A549 (cell line): ENCODE data around the gene UTP11. TPM values are rescaled to one million over a fixed set of nuclear protein-coding genes. Genes with fewer than 3 reads are reported as not detected.
A peak's percentile ranks its signal among the peaks of the same experiment; 100 is the strongest.
"Not testable (repeated sequence)": the region's sequence is repeated elsewhere in the genome, so short reads cannot be mapped to it uniquely, and the experiment has no call there.

ENCODE experiments used
- ATAC-seq, 2 experiments: fragments of 200-7000 bp in 1 of 2; fragments of >200 bp in 1 of 2; cut with Nextera tagmentation in 1 of 2; cut with Tn5 transposase in 1 of 2; 3 replicates each; pipeline versions ENCODE4 v1.8.0 to v1.9.1; 2018 to 2020; ENCODE audit warnings: mild to moderate bottlenecking in 1 of 2, moderate library complexity in 1 of 2
- CTCF ChIA-PET: fragments of 300-600 bp; sonication (Branson Sonifier 250); formaldehyde crosslinking; extraction: SDS; loops from one replicate; lab custom pipeline; 2021; ENCODE audit warnings: antibody characterized with exemption, inconsistent platforms; lab: Yijun Ruan, JAX
- POLR2A ChIA-PET: fragments of 350-600 bp; formaldehyde crosslinking; extraction: SDS; loops from one replicate; lab custom pipeline; 2021; ENCODE audit warnings: antibody characterized with exemption, inconsistent platforms; lab: Yijun Ruan, JAX
- DNase-seq, 2 experiments: peaks; one replicate each; pipeline versions ENCODE4 v3.0.0 to v3.0.0-alpha.2; 2011 to 2016; ENCODE audit warnings: low read depth in 1 of 2, low spot score in 1 of 2
- FAIRE-seq: peaks from 2 replicates; lab custom pipeline; 2011; peaks lifted over from hg19 to GRCh38; lab: Jason Lieb, UNC
- H3K27ac ChIP-seq, 2 experiments: fragments of >200 bp; sonication (Bioruptor Twin); formaldehyde crosslinking; 3 replicates each; pipeline ENCODE4 v1.5.1; 2016 to 2017
- H3K4me1 ChIP-seq: fragments of >200 bp; sonication (Bioruptor Twin); formaldehyde crosslinking; 3 replicates; pipeline ENCODE4 v1.6.1; 2016
- H3K4me2 ChIP-seq: fragments of >200 bp; sonication (Bioruptor Twin); formaldehyde crosslinking; 3 replicates; pipeline ENCODE4 v1.6.1; 2016
- H3K4me3 ChIP-seq: fragments of >200 bp; sonication (Bioruptor Twin); formaldehyde crosslinking; 3 replicates; pipeline ENCODE4 v1.5.1; 2016
- H3K9me3 ChIP-seq: fragments of >200 bp; sonication (Bioruptor Twin); formaldehyde crosslinking; 3 replicates; pipeline ENCODE4 v1.6.1; 2016
- ATOH8 ChIP-seq: fragments of 250-450 bp; sonication (Bioruptor Pico); IDR thresholded peaks from 2 replicates; pipeline ENCODE4 v1.5.0; 2020; ENCODE audit warnings: low read depth, mild to moderate bottlenecking, moderate library complexity
- E2F6 ChIP-seq: IDR thresholded peaks from 2 replicates; pipeline ENCODE4 v1.6.1; 2012; ENCODE audit warnings: low read depth, borderline replicate concordance
- ESRRA ChIP-seq: fragments of 150-350 bp; IDR thresholded peaks from 2 replicates; pipeline ENCODE4 v1.6.1; 2014; ENCODE audit warnings: mild to moderate bottlenecking, low read length, borderline replicate concordance
- FOSB ChIP-seq: fragments of 250-450 bp; sonication (Bioruptor Pico); IDR thresholded peaks from 2 replicates; pipeline ENCODE4 v1.5.0; 2020; ENCODE audit warnings: mild to moderate bottlenecking, moderate library complexity
- FOXS1 ChIP-seq: fragments of 250-450 bp; sonication (Bioruptor Pico); IDR thresholded peaks from 2 replicates; pipeline ENCODE4 v1.5.0; 2020; ENCODE audit warnings: mild to moderate bottlenecking, moderate library complexity
- HES2 ChIP-seq: fragments of >200 bp; sonication (Bioruptor Twin); formaldehyde crosslinking; IDR thresholded peaks from 2 replicates; pipeline ENCODE4 v1.6.1; 2016
- HEYL ChIP-seq: fragments of 250-450 bp; sonication (Bioruptor Pico); IDR thresholded peaks from 2 replicates; pipeline ENCODE4 v1.8.0; 2021; ENCODE audit warnings: mild to moderate bottlenecking, moderate library complexity
- HMGXB4 ChIP-seq: fragments of 250-450 bp; sonication (Bioruptor Pico); IDR thresholded peaks from 2 replicates; pipeline ENCODE4 v1.5.0; 2021; ENCODE audit warnings: mild to moderate bottlenecking, moderate library complexity, borderline replicate concordance
- HOXB13 ChIP-seq: fragments of 250-450 bp; sonication (Bioruptor Pico); IDR thresholded peaks from 2 replicates; pipeline ENCODE4 v1.5.0; 2020; ENCODE audit warnings: low read depth, mild to moderate bottlenecking, moderate library complexity
- HOXB5 ChIP-seq: fragments of 250-450 bp; sonication (Bioruptor Pico); IDR thresholded peaks from 2 replicates; pipeline ENCODE4 v1.5.0; 2020; ENCODE audit warnings: mild to moderate bottlenecking, moderate library complexity
- JUN ChIP-seq, 2 experiments: fragments of >200 bp; sonication (Bioruptor Twin); formaldehyde crosslinking; IDR thresholded peaks; 2 replicates in 1 of 2; 3 replicates in 1 of 2; pipeline ENCODE4 v1.6.1; 2016 to 2017
- JUNB ChIP-seq: fragments of >200 bp; sonication (Bioruptor Twin); formaldehyde crosslinking; IDR thresholded peaks from 2 replicates; pipeline ENCODE4 v1.6.1; 2016
- KDM5A ChIP-seq: fragments of 200-600 bp; sonication (generic); IDR thresholded peaks from 2 replicates; pipeline ENCODE4 v1.6.1; 2016; ENCODE audit warnings: antibody characterized with exemption, mild to moderate bottlenecking
- MAFK ChIP-seq: fragments of 450-650 bp; IDR thresholded peaks from 2 replicates; pipeline ENCODE4 v1.6.1; 2014; ENCODE audit not compliant: partially characterized antibody
- MAZ ChIP-seq: fragments of 150-350 bp; IDR thresholded peaks from 2 replicates; pipeline ENCODE4 v1.6.1; 2014; ENCODE audit warnings: antibody characterized with exemption, low read depth, low read length, borderline replicate concordance
- MYC ChIP-seq: IDR thresholded peaks from 2 replicates; pipeline ENCODE4 v1.6.1; 2012; ENCODE audit warnings: mild to moderate bottlenecking, inconsistent platforms, low read length, improper control_type of control experiment, borderline replicate concordance
- PHF8 ChIP-seq: fragments of 200-600 bp; sonication (generic); IDR thresholded peaks from 2 replicates; pipeline ENCODE4 v1.6.1; 2016; ENCODE audit warnings: low read depth, mild to moderate bottlenecking, antibody characterized with exemption, moderate library complexity, borderline replicate concordance
- RARB ChIP-seq: fragments of 250-450 bp; sonication (Bioruptor Pico); IDR thresholded peaks from 2 replicates; pipeline ENCODE4 v1.8.0; 2021; ENCODE audit warnings: mild to moderate bottlenecking, moderate library complexity
- RFX5 ChIP-seq: fragments of 450-650 bp; IDR thresholded peaks from 2 replicates; pipeline ENCODE4 v1.7.1; 2014; ENCODE audit warnings: antibody characterized with exemption, mild to moderate bottlenecking, moderate library complexity
- SMC3 ChIP-seq: fragments of >200 bp; sonication (Bioruptor Twin); formaldehyde crosslinking; IDR thresholded peaks from 3 replicates; pipeline ENCODE4 v1.6.1; 2018; ENCODE audit warnings: inconsistent platforms
- SREBF2 ChIP-seq: fragments of 450-650 bp; IDR thresholded peaks from 2 replicates; pipeline ENCODE4 v1.6.1; 2014; ENCODE audit warnings: mild to moderate bottlenecking, moderate library complexity
- TFCP2L1 ChIP-seq: fragments of 250-450 bp; sonication (Bioruptor Pico); IDR thresholded peaks from 2 replicates; pipeline ENCODE4 v1.5.0; 2021; ENCODE audit warnings: mild to moderate bottlenecking
- TP53 ChIP-seq: fragments of 250-450 bp; sonication (Bioruptor Pico); IDR thresholded peaks from 2 replicates; pipeline ENCODE4 v1.5.0; 2021; ENCODE audit warnings: mild to moderate bottlenecking, moderate library complexity
- USF2 ChIP-seq: fragments of 450-650 bp; IDR thresholded peaks from 2 replicates; pipeline ENCODE4 v1.6.1; 2014; ENCODE audit warnings: antibody characterized with exemption
- ZC3H11A ChIP-seq: fragments of 450-650 bp; IDR thresholded peaks from 2 replicates; pipeline ENCODE4 v1.6.1; 2014; ENCODE audit warnings: antibody characterized with exemption, mild to moderate bottlenecking
- ZFP36 ChIP-seq: fragments of 450-650 bp; IDR thresholded peaks from 2 replicates; pipeline ENCODE4 v1.6.1; 2014; ENCODE audit warnings: borderline replicate concordance; ENCODE audit not compliant: partially characterized antibody
- ZNF302 ChIP-seq: fragments of 250-450 bp; sonication (Bioruptor Pico); IDR thresholded peaks from 2 replicates; pipeline ENCODE4 v1.9.0; 2021; ENCODE audit warnings: inconsistent platforms, mild to moderate bottlenecking, moderate library complexity
- WGBS: methylation state at CpG from one replicate; pipeline ENCODE4 v1.1.6; 2017; ENCODE audit errors: missing lambda C conversion rate; 5-methylcytosine and 5-hydroxymethylcytosine counted together
- polyA plus RNA-seq, 4 experiments: library from polyadenylated mRNA; depleted of rRNA in 3 of 4; stranded (reverse); fragments of >200 nt; fragmentation: RNase III in 1 of 4; extraction: RNeasy Plus Mini Kit Qiagen cat#74134 plus additional on column Dnase treatment in 1 of 4; gene quantifications; 2 replicates in 3 of 4; 3 replicates in 1 of 4; pipeline ENCODE4 v1.2.3, GENCODE V29; 2011 to 2017

Gene UTP11
- polyA plus RNA-seq, 2 of the 4 experiments (the other 2 are of a cell fraction), result 37.6 to 44.8 TPM

GRCh38 chr1:38012363-38013226 lies at the start of gene UTP11 (continued):
- TF ChIP-seq ZNF302 (CRISPR knock-in tag), result peak; percentile 79
- peak; percentile 60; the same call in 1 of the 2 replicates for TF ChIP-seq FOXS1
- peak; percentile 63 for TF ChIP-seq PHF8
- no peak for TF ChIP-seq HES2
- peak; percentile 37; the same call in 1 of the 2 replicates for TF ChIP-seq FOSB (CRISPR knock-in tag)
- peak; percentile 84 for TF ChIP-seq HEYL (CRISPR knock-in tag)
- no peak for TF ChIP-seq TFCP2L1 (CRISPR knock-in tag)
- TF ChIP-seq HOXB13 (CRISPR knock-in tag), result peak; percentile 95
- peak; percentile 100 for TF ChIP-seq E2F6
- TF ChIP-seq MYC, result peak; percentile 94
- TF ChIP-seq RFX5, result no peak
- TF ChIP-seq ESRRA, result no peak
- no peak for TF ChIP-seq RARB (CRISPR knock-in tag)
- no peak for TF ChIP-seq SMC3
- TF ChIP-seq KDM5A, result no peak
- no peak for TF ChIP-seq ZFP36
- TF ChIP-seq ATOH8 (CRISPR knock-in tag), result peak; percentile 93
- peak; percentile 49 to 70; a peak in 4 of 5 replicates for TF ChIP-seq JUN (IDR thresholded peaks at IDR 0.05)
- TF ChIP-seq MAZ, result no peak
- TF ChIP-seq JUNB, result no peak
- no peak; the same call in 1 of the 2 replicates for TF ChIP-seq HMGXB4 (CRISPR knock-in tag)
- peak; percentile 95 for TF ChIP-seq USF2
- peak; percentile 83; the same call in 1 of the 2 replicates for TF ChIP-seq TP53 (CRISPR knock-in tag)
- no peak for TF ChIP-seq ZC3H11A
- no peak for TF ChIP-seq SREBF2
- TF ChIP-seq HOXB5, result peak; percentile 91
- no peak for TF ChIP-seq MAFK

- CTCF ChIA-PET, result interaction anchor here (0.6 kb wide), 1 partner anchor 88 kb away, joined by 3 read pairs; no protein-coding TSS in a partner anchor
- H3K4me3 ChIP-seq, DNase-seq, H3K4me2 ChIP-seq, H3K27ac ChIP-seq, H3K4me1 ChIP-seq, POLR2A ChIA-PET, FAIRE-seq, H3K9me3 ChIP-seq, ATAC-seq: not testable (repeated sequence)
- WGBS, result 86% methylated on average over 12 of the region's 12 CpGs
These were observed 48.4 kb upstream of the UTP11 start for GRCh38 chr1:37964106-37964505.
